Measurements from ENCODE around the gene NEDD4L.

- TF ChIP-seq EZH2 (IDR thresholded peaks at IDR 0.05; ENCODE audit: borderline replicate concordance, insufficient read depth, low read depth, low read length, poor library complexity, severe bottlenecking) (no peak), CTCF (IDR thresholded peaks at IDR 0.05) (no peak)
Measured at GRCh38 chr18:58391231-58391825, 347.3 kb downstream of the NEDD4L start.

All from B cell (primary cell).